ENCODE results near the gene ARHGEF19.

DNA sequence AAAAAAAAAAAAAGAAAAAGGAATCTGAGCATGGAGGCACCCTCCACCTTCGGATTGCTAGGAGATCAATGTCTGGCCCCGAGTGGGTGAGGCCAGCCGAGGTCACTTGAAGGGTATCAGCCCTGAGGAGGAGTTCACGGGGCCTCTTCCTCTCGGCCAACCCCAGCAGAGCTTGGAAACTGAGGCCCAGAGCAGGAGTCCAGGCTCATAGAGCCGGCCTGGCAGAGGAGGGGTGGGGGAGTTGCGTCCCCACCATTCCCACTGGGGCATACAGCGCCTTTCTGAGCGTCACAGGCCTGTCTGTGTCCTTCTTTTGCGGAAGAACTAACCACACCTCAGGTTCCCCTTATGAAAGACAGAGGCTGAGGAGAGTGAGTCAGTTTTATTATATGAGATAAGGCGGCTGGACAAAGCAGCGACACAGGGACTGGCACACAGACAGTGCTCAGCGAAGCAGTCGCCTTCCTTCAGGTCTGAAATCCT, 39.4 kb downstream of the ARHGEF19 start:
- TF ChIP-seq, protein P1, sequence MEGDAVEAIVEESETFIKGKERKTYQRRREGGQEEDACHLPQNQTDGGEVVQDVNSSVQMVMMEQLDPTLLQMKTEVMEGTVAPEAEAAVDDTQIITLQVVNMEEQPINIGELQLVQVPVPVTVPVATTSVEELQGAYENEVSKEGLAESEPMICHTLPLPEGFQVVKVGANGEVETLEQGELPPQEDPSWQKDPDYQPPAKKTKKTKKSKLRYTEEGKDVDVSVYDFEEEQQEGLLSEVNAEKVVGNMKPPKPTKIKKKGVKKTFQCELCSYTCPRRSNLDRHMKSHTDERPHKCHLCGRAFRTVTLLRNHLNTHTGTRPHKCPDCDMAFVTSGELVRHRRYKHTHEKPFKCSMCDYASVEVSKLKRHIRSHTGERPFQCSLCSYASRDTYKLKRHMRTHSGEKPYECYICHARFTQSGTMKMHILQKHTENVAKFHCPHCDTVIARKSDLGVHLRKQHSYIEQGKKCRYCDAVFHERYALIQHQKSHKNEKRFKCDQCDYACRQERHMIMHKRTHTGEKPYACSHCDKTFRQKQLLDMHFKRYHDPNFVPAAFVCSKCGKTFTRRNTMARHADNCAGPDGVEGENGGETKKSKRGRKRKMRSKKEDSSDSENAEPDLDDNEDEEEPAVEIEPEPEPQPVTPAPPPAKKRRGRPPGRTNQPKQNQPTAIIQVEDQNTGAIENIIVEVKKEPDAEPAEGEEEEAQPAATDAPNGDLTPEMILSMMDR (IDR thresholded peaks at IDR 0.05), result no peak
- TF ChIP-seq EP300 (IDR thresholded peaks at IDR 0.05; ENCODE audit: low read depth), result no peak

Data from transverse colon (tissue), 3 donors.